Measurements from ENCODE around the gene PKIG.

PKIG gene

DNA sequence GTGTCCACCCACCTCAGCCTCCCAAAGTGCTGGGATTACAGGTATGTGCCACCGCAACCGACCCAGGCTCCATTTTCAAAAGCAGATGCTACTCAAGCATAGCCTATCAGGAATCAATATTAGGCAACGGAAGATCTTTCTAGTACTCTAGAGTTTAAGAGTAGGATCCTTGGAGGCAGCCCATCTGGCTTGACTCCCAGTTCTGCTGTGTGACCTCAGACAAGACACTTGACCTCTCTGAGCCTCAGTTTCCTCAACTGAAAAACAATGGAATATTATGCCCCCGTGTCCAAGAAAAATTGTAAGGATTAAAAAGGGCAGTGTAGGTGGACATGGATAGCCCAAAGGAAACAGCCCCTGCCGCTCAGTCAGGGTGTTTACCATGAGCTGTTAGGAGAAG lies 54.7 kb downstream of the PKIG start:
- TF ChIP-seq POLR2A (IDR thresholded peaks at IDR 0.05; ENCODE audit: low read length), result no peak
- TF ChIP-seq GATA1 (IDR thresholded peaks at IDR 0.05; ENCODE audit: low read depth, low read length), result no peak

DNA sequence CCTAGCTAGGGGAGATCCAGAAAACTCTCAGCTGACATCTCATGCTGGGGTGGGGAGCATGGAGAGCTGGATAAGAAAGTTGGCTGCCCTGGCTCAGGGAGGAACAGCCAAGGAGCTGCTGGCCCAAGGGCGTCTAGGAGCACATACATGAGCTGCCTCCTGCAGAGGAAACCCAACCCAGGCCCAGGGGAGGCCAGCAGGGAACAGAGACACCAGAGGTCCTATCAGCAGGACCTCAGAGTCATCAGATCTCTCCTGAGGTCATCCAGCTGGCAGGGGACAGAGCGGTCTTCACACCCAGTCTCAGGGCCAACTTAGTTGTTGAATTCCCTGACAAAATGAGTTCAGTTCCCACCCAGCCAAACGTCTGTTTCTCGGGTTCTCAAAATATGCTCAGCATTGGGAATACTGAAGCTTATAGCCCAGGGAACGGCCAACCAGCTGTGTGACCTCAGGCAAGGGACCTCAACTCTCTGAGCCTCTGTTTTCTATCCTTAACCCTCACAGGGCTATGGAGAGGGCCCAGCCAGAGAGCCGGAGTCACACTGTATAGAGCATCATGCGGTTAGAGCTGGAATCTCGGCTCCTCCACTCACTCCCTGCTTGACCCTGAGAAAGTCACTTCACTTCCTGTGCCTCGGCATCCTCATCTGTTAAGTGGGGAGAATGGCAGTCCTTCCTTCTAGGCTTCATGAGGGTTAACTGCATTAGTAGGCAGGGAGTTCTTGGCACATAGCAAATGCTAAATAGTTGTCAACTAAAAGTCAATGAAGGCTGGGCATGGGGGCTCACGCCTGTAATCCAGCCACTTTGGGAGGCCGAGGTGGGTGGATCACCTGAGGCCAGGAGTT lies 55.4 kb downstream of the PKIG start:
- DNase-seq, result no peak
- TF ChIP-seq POLR2A (IDR thresholded peaks at IDR 0.05; ENCODE audit: low read length) (no peak), GATA1 (IDR thresholded peaks at IDR 0.05; ENCODE audit: low read depth, low read length) (no peak)

More for the DNA sequence above, 54.7 kb downstream of the PKIG start:
- no peak for DNase-seq

GRCh38 chr20:44640522-44640921 lies 58.1 kb downstream of the PKIG start:
- TF ChIP-seq POLR2A (IDR thresholded peaks at IDR 0.05; ENCODE audit: low read length) (no peak), GATA1 (IDR thresholded peaks at IDR 0.05; ENCODE audit: low read depth, low read length) (no peak)

DNA sequence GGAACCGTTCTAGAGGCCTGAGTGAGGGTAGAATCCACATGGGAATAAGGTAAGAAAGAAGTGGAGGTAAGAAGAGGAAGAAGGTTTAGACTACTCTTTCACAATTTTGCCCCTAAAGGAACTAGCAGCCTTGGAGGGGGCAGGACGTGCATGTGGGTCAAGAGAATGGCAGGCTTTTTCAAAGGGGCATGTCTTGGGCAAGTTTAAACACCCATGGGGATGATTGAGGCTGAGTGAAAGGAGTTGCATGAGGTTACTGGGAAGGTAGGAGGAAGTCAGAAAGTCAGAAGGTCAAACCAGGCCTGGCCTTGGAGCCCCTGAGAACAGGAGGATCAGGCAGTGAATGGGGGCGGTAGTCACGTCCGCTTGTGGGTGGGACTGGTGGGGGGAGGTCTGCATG lies 58.9 kb downstream of the PKIG start:
- no peak for TF ChIP-seq POLR2A (IDR thresholded peaks at IDR 0.05; ENCODE audit: low read length)
- no peak for TF ChIP-seq GATA1 (IDR thresholded peaks at IDR 0.05; ENCODE audit: low read depth, low read length)
- DNase-seq, result no peak

More at GRCh38 chr20:44640522-44640921, 58.1 kb downstream of the PKIG start:
- no peak for DNase-seq

DNA sequence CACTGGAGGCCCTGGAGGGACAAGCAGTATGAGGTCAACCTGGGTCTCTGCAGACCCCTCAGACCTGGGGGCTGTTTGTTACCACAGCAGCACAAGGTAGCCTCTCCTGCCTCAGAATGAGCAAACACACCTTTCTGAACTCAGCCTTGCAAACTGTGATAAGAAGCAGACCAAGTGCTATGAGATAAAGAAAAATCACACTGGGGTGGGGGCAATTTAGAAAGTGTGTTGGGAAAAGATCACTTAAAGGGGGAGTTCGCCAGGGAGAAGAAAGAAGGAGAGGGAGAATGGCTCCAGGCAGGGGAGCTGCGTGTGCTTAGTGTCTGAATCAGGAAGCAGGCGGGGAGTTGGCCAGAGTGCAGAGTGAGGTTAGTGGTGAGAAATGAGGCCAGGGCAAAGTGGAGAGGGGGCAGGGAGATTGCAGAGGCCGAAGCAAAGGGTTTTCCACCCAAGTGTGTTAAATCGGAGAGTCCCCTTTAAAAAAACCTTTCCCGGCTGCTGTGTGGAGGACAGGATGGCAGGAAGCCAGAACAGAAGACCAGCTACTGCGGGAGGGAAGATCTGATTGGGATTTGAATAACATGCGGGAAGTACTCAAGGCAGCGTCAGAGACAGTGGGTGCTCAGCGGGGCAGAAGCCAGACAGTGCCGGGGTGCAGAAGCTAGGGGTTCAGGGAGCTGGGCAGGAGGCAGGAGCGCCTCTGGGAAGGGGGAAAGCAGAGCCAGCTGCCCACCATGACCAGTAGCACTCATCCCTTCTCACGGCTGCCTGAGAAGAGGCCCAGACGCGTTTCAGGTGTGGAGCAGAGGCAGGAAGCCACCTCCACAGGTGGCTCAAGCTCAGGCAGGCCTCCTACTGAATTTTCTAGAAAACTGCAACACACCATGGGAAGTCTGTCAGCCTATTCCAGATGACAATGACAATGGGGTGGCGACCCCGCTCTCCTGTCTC lies 60.1 kb downstream of the PKIG start:
- TF ChIP-seq POLR2A (IDR thresholded peaks at IDR 0.05; ENCODE audit: low read length) (no peak), GATA1 (IDR thresholded peaks at IDR 0.05; ENCODE audit: low read depth, low read length) (no peak)
- peak; percentile 25 to 29 for DNase-seq

GRCh38 chr20:44643154-44643519 lies 60.8 kb downstream of the PKIG start:
- no peak for TF ChIP-seq POLR2A (IDR thresholded peaks at IDR 0.05; ENCODE audit: low read length)
- TF ChIP-seq GATA1 (IDR thresholded peaks at IDR 0.05; ENCODE audit: low read depth, low read length), result no peak
- DNase-seq, result no peak

- no peak for DNase-seq
- no peak for TF ChIP-seq GATA1 (IDR thresholded peaks at IDR 0.05; ENCODE audit: low read depth, low read length)
- TF ChIP-seq POLR2A (IDR thresholded peaks at IDR 0.05; ENCODE audit: low read length), result no peak
Observed at GRCh38 chr20:44643596-44644229, 61.3 kb downstream of the PKIG start.

GRCh38 chr20:44644230-44644617 lies 61.8 kb downstream of the PKIG start:
- DNase-seq, result no peak
- TF ChIP-seq POLR2A (IDR thresholded peaks at IDR 0.05; ENCODE audit: low read length) (no peak), GATA1 (IDR thresholded peaks at IDR 0.05; ENCODE audit: low read depth, low read length) (no peak)

DNA sequence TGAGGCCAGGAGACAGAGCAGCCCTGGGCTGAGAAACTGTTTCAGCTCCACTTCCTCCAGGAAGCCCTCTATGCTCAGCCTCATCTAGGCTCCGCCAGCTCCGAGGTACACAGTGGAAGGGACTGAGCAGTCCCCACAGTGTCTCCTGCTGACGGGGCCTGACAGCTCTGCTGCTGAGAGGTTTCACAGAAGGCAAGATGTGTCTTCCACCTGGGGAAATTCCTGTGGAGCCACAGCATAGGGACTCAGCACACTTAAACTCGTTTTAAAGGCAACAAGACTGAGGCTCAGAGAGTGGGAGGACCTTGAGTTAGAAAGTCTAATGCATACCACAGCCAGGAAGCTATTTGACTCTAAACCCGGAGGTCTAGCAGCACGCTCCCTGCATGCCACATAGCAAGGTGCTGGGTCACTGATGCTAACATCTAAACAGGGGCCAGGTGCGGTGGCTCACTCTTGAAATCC lies 62.3 kb downstream of the PKIG start:
- no peak for DNase-seq
- no peak for TF ChIP-seq GATA1 (IDR thresholded peaks at IDR 0.05; ENCODE audit: low read depth, low read length)
- TF ChIP-seq POLR2A (IDR thresholded peaks at IDR 0.05; ENCODE audit: low read length), result no peak

DNA sequence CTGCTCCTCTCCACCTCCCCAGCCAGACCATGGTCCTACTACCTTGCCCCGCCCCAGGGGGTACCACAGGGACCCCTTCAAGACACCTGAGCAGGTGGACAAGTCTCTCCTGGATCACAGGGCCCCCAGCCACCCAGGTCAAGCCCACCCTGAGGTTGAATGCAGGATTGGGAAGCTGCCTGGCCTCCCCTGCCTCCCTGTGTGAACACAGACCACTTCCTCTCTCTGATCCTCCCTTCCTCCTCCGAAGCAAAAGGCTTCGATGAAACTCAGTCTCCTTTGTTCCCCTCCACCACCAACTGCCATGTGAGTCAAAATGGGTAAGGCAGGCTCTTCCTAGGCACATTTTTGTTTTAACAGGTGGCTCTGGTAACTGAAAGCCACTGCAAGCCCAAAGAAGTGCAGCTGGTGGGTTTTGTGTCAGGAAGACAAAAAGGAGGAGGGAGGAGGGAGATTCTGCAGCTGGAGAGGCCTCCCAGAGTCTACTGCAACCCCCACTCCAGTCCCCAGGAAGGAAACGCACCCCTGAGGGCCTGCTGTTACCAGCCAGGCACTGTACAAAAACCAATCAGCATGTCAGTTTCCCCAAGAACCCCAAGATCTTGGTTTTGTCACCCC lies 63.8 kb downstream of the PKIG start:
- TF ChIP-seq POLR2A (IDR thresholded peaks at IDR 0.05; ENCODE audit: low read length) (no peak), GATA1 (IDR thresholded peaks at IDR 0.05; ENCODE audit: low read depth, low read length) (no peak)
- no peak for DNase-seq

DNA sequence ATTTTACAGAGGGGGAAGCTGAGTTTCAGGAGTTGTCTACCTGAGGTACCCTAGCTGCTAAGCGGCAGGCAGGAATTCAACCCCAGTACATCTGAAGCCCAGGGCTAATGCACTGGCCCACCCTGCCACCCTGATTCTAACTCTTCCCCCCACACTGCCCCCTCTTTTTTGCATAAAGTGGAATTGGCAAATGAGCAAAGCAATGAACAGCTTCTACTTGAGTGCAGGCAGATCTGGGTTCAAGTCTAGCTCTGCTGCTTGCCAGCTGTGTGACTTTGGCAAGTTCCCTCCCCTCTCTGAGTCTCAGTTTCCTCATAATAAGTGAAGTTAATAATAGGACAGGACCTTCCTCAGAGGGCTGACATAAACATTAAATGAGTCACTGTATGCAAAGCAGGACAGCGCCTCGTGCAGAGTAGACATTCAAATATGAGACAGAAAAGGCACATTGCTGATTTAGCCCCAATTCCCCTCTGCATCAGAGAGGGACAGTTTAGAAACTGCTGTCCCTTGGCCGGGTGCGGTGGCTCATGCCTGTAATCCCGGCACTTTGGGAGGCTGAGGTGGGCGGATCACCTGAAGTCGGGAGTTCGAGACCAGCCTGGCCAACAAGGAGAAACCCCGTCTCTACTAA lies 64.4 kb downstream of the PKIG start:
- no peak for DNase-seq
- TF ChIP-seq GATA1 (IDR thresholded peaks at IDR 0.05; ENCODE audit: low read depth, low read length) (no peak), POLR2A (IDR thresholded peaks at IDR 0.05; ENCODE audit: low read length) (no peak)

DNA sequence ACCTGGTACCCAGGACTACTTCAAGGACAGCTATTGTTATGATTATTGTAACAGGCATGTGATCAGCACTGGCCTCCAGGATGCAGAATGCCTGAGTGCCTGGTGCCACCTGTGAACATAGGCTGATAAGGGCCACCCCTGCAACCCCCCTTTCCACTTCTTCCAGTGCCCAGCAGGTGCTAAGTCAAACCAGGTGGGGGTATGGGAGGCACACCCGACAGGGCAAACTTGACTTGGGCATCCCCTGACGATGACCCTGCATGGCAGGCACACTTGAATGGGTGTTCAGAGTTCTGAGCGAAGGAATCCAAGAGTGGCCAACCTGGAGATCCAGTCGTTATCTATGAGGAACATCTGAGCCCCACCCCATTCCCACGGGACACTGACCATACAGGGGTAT lies 65.7 kb downstream of the PKIG start:
- no peak for DNase-seq
- TF ChIP-seq POLR2A (IDR thresholded peaks at IDR 0.05; ENCODE audit: low read length) (no peak), GATA1 (IDR thresholded peaks at IDR 0.05; ENCODE audit: low read depth, low read length) (no peak)

DNA sequence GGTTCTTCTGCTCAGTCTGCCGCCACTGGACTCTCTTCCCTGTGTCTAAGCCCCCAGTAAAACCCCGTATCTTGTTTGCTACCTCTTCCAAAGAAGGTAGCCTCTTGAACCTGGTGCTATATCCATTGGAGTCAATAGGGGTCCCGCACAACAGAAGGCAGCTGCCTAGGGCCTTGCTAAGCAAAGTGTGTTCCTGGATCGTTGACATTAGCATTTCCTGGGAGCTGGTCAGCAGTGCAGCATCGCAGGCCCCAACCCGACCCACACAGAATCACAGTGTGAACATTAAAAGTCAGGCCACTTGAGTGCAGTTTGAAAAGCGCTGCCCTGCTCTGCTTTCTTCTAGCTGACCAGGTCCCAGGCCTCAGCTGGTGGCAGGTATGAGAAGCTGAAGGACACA lies 66.2 kb downstream of the PKIG start:
- no peak for DNase-seq
- TF ChIP-seq POLR2A (IDR thresholded peaks at IDR 0.05; ENCODE audit: low read length) (no peak), GATA1 (IDR thresholded peaks at IDR 0.05; ENCODE audit: low read depth, low read length) (no peak)

All from erythroblast (primary cell).